NCI-H2171 (cell line): ENCODE results near the gene RPL26.
"Not testable (repeated sequence)": the region's sequence is repeated elsewhere in the genome, so short reads cannot be mapped to it uniquely, and the experiment has no call there.

ENCODE experiments used
- DNase-seq: peaks from one replicate; lab custom pipeline; 2025; lab: John Stamatoyannopoulos, UW

Gene RPL26

DNA sequence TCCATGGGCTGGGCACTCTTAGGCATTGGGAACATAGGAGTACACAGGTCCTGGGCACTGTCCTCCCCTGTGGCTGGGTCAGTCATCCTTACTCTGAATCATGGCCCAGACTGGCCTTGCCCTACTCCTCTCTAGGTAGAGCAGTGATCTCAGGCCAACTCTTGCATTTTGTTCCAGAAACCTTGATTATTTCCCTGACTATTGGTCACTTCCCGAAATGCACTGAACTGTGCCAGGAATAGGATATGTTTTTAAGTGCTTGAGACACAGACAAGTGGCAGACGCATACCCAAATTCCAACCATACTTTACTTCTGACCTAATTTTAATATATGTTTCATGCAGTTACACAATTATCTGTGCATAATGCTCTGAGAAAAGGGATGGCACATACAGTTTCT lies 16.8 kb downstream of the RPL26 start:
- DNase-seq, result no peak

DNA sequence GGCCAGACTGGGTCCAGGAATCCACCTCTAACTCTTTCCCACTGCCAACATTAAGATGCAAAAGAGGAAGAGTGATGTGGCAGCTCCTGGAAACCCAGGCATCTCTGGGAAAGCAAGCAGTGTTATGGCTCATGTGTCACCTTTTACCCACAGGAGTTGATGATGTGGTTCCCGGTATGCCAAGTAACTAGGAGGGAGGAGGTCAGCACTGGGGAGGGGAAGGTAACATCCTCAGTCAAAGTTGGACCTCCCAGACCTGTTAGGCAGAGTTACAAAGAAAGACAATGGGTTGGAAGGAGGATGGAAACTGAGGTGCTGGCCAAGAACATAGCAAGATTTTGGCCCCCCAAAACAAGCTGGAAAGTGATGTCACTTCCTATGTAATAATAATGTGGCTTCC lies 17.9 kb downstream of the RPL26 start:
- DNase-seq, result no peak

DNA sequence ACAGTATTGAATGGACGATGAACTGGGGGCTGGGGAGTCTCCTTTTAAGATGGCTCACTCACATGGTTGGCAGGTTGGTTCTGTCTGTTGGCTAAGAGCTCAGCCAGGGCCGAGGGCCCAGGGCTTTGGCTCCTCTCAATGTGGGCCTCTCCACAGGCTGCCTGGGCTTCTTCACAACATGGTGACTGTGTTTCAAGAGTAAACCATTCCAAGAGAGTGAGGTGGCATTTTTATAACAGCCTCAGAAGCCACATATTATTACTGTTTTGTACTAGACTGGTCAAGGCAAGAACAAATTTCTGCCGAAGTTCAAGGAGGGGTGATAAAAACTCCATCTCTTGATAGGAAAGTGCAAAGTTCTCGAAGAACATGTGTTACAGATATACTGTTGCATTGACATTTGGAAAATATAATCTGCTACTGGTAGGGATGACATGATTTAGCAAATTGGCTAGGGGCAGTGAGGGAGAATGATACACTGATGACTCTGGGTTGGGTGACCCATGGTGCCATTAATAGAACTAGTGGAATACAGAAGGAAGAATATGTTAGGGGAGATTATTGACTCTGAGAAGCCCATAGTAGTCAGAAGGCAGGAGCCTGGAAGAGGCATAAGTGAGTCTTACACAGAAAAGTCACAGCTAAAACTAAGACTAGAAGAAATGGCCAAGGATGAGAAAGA lies 20.2 kb downstream of the RPL26 start:
- no peak for DNase-seq

- DNase-seq, result no peak
Measured at GRCh38 chr17:8360751-8361150, 22.2 kb downstream of the RPL26 start.

DNA sequence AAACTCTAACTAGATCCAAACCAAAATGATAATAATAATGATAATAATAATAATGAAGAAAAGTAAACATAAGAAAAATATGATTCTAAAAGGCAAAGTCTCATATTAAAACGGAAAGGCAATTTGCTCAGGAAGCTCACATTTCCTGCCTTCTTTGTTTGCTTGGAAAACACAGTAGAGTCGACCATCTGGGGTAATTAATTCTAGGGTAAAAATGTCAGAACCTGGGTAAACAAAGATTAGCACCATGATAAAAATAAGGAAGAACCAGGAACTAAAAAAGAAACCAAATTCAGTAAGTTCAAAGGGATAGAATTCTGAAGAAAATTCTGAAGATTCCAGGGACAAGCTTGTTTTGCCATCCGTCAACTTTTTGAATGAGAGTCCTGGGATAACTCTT lies 22.7 kb downstream of the RPL26 start:
- no peak for DNase-seq

DNA sequence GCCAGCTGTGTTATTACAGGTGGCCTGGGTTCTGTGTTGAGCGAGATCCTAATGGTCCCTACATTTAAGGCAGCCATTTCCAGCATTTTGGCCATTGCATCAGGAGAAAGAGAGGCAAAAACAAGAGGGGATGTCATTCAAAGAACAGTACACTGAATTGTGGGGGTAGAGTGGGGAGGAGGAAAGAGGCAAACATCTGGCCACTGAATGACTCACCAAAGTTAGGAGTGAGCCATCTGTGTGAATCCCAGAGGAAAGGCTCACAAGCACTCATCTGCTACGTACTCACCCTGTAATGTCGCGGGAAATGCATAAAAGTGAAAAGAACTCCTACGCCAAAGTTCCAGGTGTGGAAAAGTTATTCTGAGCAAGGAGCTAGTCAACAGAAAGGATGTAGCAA lies 23.2 kb downstream of the RPL26 start:
- peak; percentile 73 for DNase-seq

GRCh38 chr17:8357910-8358309 lies 25.1 kb downstream of the RPL26 start:
- no peak for DNase-seq

GRCh38 chr17:8354236-8354635 lies 28.8 kb downstream of the RPL26 start:
- DNase-seq, result no peak

- DNase-seq, result no peak
Measured at GRCh38 chr17:8353736-8354135, 29.3 kb downstream of the RPL26 start.

DNA sequence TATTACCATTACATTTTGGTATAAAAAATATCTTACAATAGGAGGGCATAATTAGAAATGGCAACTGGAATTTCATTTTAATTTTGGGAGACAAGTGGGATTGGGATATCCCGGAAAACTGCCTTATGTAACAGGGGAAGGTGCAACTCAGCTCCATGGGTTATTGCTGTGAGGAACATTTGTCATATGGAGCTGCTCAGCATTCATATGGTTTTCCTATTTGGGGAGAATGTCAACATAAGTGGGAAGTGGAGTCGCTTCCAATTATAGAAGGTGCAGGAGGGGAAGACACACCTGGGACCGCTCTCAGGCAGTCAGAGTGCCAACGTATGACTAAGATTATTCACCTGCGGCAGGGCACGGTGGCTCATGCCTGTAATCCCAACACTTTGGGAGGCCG lies 32.7 kb downstream of the RPL26 start:
- DNase-seq, result no peak

- DNase-seq, result not testable (repeated sequence)
Measured at GRCh38 chr17:8347001-8347400, 36.0 kb downstream of the RPL26 start.

DNA sequence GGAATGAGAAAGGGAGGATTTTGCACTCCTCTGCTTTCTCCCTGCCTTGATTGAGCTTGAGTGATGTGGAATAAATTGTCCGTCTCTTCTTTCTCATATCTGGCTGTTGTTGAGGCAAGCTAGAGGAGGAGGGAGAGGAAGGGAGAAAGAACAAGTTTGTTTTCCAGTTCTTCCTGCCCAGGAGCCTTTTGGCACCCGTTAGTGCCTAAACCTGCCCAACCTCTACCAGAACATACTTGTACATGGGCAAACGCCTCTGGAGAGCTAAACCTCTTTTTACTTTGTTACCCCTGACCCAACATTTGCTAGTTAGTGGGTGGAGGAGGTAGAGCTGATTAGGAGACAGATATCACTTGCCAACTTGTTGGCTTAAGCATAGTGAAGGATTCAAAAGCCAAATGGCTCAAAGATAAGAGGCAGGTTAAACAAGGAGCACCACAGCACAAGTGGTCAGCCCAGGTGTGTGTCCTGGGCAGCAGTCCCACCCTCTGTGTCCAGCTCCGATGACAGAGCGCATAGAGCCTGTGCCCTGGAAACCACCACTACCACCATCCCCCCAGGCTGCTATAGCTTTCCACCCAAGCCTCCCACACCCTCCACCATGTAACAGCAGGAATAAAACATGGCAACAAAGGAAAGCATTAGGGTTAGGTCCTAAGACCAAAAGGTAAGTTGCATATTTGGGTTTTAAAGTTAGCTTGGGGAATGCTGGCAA lies 36.9 kb downstream of the RPL26 start:
- DNase-seq, result no peak

GRCh38 chr17:8345052-8345690 lies 37.8 kb downstream of the RPL26 start:
- DNase-seq, result no peak

DNA sequence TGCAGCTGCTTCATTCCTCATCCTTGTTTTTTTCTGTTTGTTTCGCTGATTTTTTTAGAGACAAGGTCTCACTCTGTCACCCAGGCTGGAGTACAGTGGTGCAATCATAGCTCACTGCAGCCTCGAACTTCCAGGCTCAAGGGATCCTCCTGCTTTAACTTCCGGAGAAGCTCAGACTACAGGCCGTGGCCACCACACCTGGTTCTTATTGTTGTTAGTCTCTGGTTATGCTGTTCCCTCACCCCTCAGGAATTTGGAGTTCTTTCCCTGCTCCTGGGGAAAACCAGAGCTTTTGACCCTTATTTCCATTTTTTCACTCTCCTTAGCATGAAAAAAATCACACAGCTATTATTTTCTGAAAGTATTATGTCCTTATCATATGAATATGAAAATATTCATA lies 41.5 kb downstream of the RPL26 start:
- DNase-seq, result no peak

GRCh38 chr17:8339540-8339939 lies 43.5 kb downstream of the RPL26 start, which contains the start of gene ODF4:
Gene ODF4, plus strand, starts transcription at chr17:8339840. Its CDS starts 212 bp downstream, at chr17:8340052.
- DNase-seq, result no peak

DNA sequence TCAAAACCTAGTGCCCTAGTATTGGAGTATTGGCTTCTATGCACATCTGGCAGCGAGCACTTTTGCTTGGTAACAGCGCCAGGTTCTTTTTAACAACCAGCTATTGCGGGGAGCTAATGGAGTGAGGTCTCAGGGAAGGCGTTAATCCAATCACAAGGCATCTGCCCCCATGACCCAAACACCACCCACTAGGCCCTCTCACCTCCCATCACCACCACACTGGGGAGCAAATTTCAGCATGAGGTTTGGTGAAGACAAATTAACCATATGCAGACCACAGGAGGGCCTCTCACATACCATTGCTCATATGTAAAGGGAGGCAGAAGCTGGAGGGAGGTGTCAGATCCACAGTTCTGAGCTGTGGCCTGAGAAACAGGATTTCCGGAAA lies 44.2 kb downstream of the RPL26 start:
- DNase-seq, result no peak

GRCh38 chr17:8337802-8338752 lies 44.9 kb downstream of the RPL26 start:
- no peak for DNase-seq

DNA sequence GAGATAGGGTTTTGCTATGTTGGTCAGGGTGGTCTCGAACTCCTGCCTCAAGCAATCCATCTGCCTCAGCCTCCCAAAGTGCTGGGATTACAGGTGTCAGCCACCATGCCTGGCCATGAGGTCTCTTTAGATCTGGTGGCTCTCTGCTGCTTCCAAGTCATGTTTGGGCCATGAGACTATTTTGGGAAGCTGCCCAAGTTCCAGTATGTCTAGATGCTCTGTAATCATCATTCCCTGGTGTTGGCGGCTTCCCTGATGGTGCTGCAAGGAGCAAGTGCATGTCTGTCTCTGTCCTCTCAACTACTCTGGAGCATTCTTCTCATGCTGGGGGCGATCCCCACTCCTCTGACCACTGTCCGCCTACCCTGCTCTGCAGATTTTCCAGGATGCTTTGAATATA lies 49.7 kb downstream of the RPL26 start:
- DNase-seq, result no peak

DNA sequence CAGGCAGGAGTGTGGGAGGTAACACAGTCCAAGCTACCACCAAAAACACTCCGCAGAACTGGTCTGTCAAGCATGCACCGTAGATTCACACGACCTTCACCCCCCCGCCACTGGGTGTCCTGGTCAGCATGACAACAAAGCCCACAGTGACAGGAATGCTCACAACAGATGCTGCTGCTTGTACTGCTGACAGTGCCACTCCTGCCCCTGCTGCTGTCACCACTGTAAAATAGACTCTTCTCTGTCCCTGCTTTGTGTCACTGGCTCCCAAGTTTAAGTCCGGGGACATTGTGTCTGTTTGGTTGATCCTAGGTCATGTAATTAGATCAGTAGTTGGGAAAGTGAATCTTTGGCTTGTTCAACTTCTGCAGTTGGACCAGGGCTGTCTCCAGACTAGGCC lies 50.3 kb downstream of the RPL26 start:
- DNase-seq, result no peak

- DNase-seq, result no peak
Measured at GRCh38 chr17:8332128-8332527, 50.9 kb downstream of the RPL26 start.
